HG03103 (cell line): ENCODE measurements around the gene SLC39A11.
"Not testable (repeated sequence)": the region's sequence is repeated elsewhere in the genome, so short reads cannot be mapped to it uniquely, and the experiment has no call there.

Experiments used
- ATAC-seq: cut with Tn5 transposase; IDR thresholded peaks from one replicate; pipeline ENCODE4 v1.9.1; 2021; ENCODE audit warnings: low read depth; ENCODE audit not compliant: unreplicated experiment

SLC39A11 gene

GRCh38 chr17:73083432-73083831 is 9.1 kb downstream of the SLC39A11 start:
- no peak for ATAC-seq

DNA sequence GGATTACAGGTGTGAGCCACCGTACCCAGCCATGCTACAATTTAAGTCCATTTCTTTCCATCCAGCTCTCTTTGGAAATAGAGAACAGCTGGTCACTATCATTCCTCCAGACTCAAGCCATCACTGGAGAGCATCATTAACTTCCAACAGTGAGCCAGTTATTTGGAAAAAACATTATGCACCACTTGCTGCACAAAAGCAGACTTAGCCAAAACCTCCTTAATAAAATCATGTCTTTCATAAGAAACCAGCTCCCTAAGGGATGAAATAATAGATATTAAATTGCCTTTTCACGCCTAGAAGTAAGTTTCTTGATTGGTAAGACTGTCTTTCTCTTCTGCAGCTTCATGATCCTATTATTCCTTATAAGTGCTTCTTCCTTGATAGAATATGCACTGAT is 17.9 kb downstream of the SLC39A11 start:
- ATAC-seq = no peak

DNA sequence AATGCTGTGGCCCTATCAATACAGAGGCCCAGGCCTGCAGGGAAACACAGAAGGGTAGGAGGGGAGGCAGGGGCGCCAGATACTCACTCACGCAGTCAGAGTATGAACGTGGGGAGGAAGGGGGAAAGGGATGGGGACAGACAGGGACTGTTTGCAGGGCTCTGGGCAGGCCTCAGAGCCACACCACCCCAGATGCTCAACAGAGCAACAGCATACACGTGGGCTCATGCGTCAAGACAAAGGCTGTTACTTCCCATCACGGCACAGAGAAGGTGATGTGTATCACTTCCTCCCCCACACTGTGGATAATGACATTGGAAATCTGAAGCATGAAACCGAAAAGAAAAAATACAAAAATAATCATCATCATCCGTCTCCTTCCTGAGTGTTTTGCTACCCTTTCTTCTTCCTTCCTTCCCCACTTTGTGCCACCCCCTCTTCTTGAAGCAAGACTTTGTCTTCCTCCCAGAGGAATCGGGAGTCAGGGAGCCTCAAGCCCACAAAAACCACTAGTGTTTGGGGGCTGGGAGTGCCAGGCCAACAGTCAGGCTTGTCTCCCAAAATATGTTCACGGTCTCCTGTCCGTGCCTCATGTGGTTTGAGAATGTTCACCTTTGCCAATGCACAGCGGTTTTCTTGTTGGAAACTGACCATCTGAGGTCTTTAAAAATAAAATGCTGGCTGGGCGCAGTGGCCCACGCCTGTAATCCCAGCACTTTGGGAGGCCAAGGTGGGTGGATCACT is 20.1 kb downstream of the SLC39A11 start:
- ATAC-seq = no peak

DNA sequence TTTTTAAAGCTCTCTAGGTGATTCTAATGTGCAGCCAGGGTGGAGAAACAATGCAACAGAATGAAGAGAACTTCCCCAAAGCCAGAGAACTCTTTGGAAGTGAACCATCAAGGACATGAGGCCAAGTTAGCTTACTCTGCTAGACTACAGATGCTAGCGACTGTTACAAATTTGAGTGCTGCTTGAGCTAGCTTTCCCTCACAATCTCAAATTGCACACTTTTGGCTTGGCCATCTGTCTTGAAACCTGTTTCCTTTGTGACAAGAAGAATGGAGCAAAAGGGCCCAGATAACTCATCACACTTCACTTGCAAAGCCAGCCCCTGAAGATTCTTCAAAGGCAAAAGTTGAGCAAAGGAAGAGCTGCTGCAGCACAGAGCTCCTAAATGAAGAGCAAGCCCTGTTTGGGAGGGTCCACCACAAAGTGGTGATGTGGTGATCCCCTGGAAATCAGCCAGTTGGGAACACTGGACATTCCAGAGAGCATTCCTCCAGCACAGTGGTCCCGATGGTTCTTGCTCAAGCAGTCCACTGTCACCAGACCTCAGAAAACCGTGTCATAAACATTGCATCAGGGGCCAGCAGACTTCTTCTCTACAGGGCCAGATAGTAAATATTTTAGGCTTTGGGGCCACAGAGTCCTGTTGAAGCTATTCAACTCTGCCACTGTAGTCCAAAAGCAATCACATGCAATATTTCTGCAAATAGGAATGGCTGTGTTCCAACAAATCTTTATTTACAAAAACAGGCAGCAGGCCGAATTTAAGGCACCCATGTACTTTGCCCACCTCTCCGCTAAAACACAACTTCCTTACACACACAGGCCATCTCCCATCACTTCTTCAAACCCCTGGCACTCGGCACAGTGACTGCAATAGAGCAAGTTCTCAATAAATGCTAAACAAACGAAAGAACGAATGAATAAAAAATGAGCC is 21.2 kb downstream of the SLC39A11 start:
- ATAC-seq = no peak

GRCh38 chr17:73069841-73070240 is 22.6 kb downstream of the SLC39A11 start:
- ATAC-seq = no peak

GRCh38 chr17:73069164-73069770 is 23.2 kb downstream of the SLC39A11 start:
- no peak for ATAC-seq

- no peak for ATAC-seq
Measured at GRCh38 chr17:73068322-73069153, 23.9 kb downstream of the SLC39A11 start.

DNA sequence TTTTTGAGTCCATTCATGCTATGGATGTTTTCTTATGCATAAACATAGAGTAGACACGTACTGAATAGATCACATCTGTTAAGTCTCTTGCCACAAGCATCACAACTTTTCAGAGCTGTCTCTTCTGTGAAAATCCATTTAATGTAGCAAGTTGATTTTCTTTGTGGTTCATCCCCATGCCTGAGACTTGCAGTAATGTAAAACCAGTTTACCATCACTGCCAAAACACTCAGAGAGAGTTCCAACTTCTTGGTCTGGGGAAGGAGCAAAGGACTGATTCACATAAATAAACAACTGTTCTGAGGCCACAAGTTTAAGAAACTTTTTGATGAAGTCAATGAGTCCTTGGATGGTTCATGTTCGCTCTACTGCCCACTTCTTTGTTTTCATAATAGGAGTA is 24.8 kb downstream of the SLC39A11 start:
- not testable (repeated sequence) for ATAC-seq

DNA sequence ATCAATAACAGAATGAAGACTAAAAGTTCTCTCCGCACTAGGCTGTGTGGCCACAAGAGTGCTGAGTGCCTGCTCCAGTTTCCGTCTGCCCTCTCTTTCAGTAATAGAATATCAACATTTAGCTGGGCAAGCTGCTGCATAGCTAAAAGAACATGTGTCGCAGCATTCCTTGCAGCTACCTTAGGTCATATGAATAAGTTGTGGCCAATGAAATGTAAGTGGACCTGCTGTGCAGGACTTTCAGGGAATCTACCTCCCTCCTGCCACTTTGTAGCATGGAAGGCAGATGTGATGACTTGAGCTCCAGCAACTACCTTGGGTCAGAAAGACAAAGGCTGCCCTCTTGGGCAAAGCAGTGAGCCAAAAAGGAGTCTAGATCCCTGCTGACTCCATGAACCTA is 25.4 kb downstream of the SLC39A11 start:
- no peak for ATAC-seq

DNA sequence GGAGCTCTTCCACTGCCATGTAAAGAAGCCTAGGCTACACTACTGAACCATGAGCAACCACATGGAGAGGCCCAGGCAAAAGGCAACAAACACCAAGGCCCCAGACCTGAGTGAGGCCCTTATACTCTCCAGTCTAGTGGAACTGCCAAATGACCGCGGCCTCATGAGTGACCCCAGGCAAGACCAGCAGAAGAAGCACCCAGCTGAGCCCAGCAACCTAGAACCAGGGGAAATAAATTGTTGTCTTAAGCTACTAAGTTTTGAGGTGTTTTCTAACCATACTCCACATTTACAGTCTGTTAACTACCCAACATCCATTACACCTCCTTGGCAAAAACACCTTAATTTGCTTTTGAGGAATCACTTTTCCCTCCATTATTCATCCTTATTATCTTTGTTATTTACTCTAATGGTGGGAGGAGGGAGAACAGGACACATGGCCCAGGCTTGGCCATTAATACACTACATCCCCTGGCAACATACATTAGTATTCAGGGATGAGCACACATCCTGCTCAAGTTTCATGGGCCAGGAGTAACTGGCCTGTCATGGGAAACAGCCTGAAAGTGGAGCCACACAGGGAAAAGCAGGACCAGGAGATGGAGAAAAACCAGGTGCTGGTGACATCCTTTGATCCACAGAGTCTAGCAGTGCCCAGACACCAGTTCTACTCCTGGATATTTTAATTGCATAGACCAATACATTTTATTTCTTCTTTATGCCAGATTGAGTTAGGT is 26.2 kb downstream of the SLC39A11 start:
- ATAC-seq = no peak

GRCh38 chr17:73065376-73065775 is 27.1 kb downstream of the SLC39A11 start:
- no peak for ATAC-seq

- ATAC-seq = no peak
Measured at GRCh38 chr17:73064084-73064938, 28.2 kb downstream of the SLC39A11 start.

DNA sequence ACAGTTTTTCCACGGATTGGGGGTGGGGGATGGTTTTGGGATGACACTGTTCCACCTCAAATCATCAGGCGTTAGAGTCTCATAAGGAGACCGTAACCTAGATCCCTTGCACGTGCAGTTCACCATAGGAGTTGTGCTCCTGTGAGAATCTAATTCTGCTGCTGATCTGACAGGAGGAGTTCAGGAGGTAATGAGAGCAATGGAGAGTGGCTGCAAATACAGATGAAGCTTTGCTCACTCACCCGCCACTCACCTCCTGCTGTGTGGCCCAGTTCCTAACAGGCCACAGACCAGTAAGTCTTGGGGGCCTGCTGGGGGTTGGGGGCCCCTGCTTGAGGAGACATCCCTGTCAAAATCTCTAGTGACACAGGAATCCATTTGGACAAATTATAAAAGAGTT is 29.8 kb downstream of the SLC39A11 start:
- ATAC-seq = no peak

- no peak for ATAC-seq
Measured at GRCh38 chr17:73061161-73061560, 31.3 kb downstream of the SLC39A11 start.

GRCh38 chr17:73060721-73061120 is 31.8 kb downstream of the SLC39A11 start:
- ATAC-seq = no peak

DNA sequence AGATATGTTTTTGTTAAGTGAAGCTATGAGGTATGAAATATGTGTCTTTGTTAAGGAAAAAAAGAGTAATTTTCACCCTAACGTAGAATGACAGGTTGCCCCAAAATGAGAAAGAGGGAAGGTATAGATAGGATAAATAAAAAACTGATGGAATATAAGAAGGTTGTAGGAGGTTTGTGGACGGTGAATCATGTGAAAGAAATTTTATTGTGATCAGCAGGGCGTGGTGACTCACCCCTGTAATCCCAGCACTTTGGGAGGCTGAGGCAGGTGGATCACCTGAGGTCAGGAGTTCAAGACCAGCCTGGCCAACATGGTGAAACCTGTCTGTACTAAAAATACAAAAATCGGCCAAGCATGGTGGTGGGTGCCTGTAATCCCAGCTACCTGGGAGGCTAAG is 32.8 kb downstream of the SLC39A11 start:
- ATAC-seq = not testable (repeated sequence)

GRCh38 chr17:73058022-73058421 is 34.5 kb downstream of the SLC39A11 start:
- no peak for ATAC-seq

DNA sequence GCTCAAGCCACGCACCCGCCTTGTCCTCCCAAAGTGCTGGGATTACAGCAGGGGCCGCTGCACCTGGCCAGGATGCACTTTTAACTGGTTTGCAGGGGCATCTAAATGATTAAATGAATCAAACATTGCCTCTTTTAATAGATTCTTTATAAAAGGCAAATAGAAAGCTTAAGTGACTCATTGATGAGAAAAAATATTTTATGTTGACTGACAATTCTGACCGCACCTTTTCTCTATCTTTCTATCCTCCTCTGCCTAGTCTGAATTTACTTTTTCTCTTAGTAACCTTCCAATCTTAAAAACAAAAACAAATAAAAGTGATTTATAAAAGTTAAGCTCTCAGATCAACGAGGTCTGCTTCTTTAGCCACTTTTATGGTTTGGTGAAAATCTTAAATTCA is 35.3 kb downstream of the SLC39A11 start:
- no peak for ATAC-seq

DNA sequence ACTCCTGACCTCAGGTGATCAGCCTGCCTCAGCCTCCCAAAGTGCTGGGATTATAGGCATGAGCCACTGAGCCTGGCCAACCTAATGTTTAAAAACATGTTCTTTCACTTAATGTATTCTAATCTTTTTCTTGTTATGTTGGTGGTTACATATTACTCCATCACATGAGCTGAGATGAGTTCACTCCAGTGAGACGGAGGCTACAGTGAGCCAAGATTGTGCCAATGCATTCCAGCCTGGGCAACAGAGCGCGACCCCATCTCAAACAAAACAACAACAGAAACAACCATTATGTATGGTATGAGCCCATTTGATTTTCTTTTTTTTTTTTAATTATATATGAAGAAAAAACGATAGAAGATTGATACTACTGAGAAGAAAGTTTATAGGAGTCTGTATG is 39.6 kb downstream of the SLC39A11 start:
- no peak for ATAC-seq
